GM12892 (cell line): Measurements from ENCODE around the gene SOCS6.

Experiments
- POLR2A ChIP-seq: IDR thresholded peaks from 2 replicates; pipeline ENCODE4 v1.6.1; 2011; ENCODE audit warnings: low read depth, low read length, control low read depth
- POLR2AphosphoS5 ChIP-seq: IDR thresholded peaks from 2 replicates; pipeline ENCODE4 v1.6.1; 2011; ENCODE audit warnings: low read depth, low read length, control low read depth
- TAF1 ChIP-seq: IDR thresholded peaks from 2 replicates; pipeline ENCODE4 v1.6.1; 2011; ENCODE audit warnings: low read depth, mild to moderate bottlenecking, control low read depth, low read length, borderline replicate concordance

GRCh38 chr18:70287731-70288130 is 1.1 kb upstream of the SOCS6 start:
- no peak for TF ChIP-seq POLR2AphosphoS5
- TF ChIP-seq POLR2A = no peak
- TF ChIP-seq TAF1 = no peak
